Neural progenitor cell (in vitro differentiated cells): ENCODE data around the gene SART1. TPM values are rescaled to one million over a fixed set of nuclear protein-coding genes. Genes with fewer than 3 reads are reported as not detected.

ENCODE experiments used
- DNase-seq: peaks from one replicate; pipeline ENCODE4 v3.0.0-alpha.2; 2016; ENCODE audit warnings: low spot score
- H2AFZ ChIP-seq: fragments of 200-600 bp; sonication (generic); replicated peaks from 2 replicates; pipeline ENCODE4 v1.6.1; 2016; ENCODE audit warnings: antibody characterized with exemption
- H3F3A ChIP-seq: fragments of 200-600 bp; sonication (generic); 2 replicates; pipeline ENCODE4 v1.6.1; 2016; ENCODE audit warnings: antibody characterized with exemption, low read depth
- H3K27ac ChIP-seq: fragments of 200-600 bp; sonication (generic); 2 replicates; pipeline ENCODE4 v1.5.1; 2016; ENCODE audit warnings: mild to moderate bottlenecking
- H3K27me3 ChIP-seq: fragments of 200-600 bp; sonication (generic); 2 replicates; pipeline ENCODE4 v1.6.1; 2016; ENCODE audit warnings: mild to moderate bottlenecking, moderate library complexity
- H3K36me3 ChIP-seq: fragments of 200-600 bp; sonication (generic); 2 replicates; pipeline ENCODE4 v1.5.1; 2016
- H3K4me1 ChIP-seq: fragments of 200-600 bp; sonication (generic); 2 replicates; pipeline ENCODE4 v1.6.1; 2016; ENCODE audit warnings: mixed run types
- H3K4me2 ChIP-seq: fragments of 200-600 bp; sonication (generic); 2 replicates; pipeline ENCODE4 v1.6.1; 2016
- H3K4me3 ChIP-seq: fragments of 200-600 bp; sonication (generic); 2 replicates; pipeline ENCODE4 v1.5.1; 2016
- H3K79me2 ChIP-seq: fragments of 200-600 bp; sonication (generic); 2 replicates; pipeline ENCODE4 v1.6.1; 2016; ENCODE audit warnings: low read depth
- H3K9ac ChIP-seq: fragments of 200-600 bp; sonication (generic); 2 replicates; pipeline ENCODE4 v1.6.1; 2016
- H3K9me3 ChIP-seq: fragments of 200-600 bp; sonication (generic); 2 replicates; pipeline ENCODE4 v1.5.1; 2016; ENCODE audit warnings: low read depth
- H4K20me1 ChIP-seq: fragments of 200-600 bp; sonication (generic); 2 replicates; pipeline ENCODE4 v1.6.1; 2016; ENCODE audit warnings: low read depth
- H3K27ac Mint-ChIP-seq: 3 replicates; pipeline ENCODE4 v1.8.0; 2021; ENCODE audit warnings: mixed read lengths
- H3K27me3 Mint-ChIP-seq: 2 replicates; pipeline ENCODE4 v1.8.0; 2022; ENCODE audit warnings: low read depth, mild to moderate bottlenecking, inconsistent platforms, moderate library complexity, mixed read lengths; ENCODE audit not compliant: insufficient read depth
- H3K36me3 Mint-ChIP-seq: 3 replicates; pipeline ENCODE4 v1.8.0; 2021; ENCODE audit warnings: mixed read lengths
- H3K4me1 Mint-ChIP-seq: 3 replicates; pipeline ENCODE4 v1.8.0; 2021; ENCODE audit warnings: mixed read lengths
- H3K4me3 Mint-ChIP-seq: 3 replicates; pipeline ENCODE4 v1.8.0; 2021; ENCODE audit warnings: mild to moderate bottlenecking, moderate library complexity, mixed read lengths
- H3K9me3 Mint-ChIP-seq: 3 replicates; pipeline ENCODE4 v1.8.0; 2020; ENCODE audit warnings: mixed read lengths
- CTCF ChIP-seq: fragments of 200-600 bp; sonication (generic); IDR thresholded peaks from 2 replicates; pipeline ENCODE4 v1.5.1; 2017; ENCODE audit warnings: antibody characterized with exemption, mild to moderate bottlenecking
- EZH2 ChIP-seq: fragments of 200-600 bp; sonication (generic); IDR thresholded peaks from 2 replicates; pipeline ENCODE4 v1.6.1; 2017; ENCODE audit warnings: antibody characterized with exemption, mild to moderate bottlenecking, moderate library complexity
- EZH2phosphoT487 ChIP-seq: fragments of 200-600 bp; sonication (generic); IDR thresholded peaks from 2 replicates; pipeline ENCODE4 v1.6.1; 2017; ENCODE audit warnings: antibody characterized with exemption
- total RNA-seq: library from RNA; depleted of rRNA; stranded (reverse); fragments of >200 nt; gene quantifications from 2 replicates; pipeline ENCODE4 v1.2.3, GENCODE V29; 2015; ENCODE audit warnings: low replicate concordance

SART1 gene
- total RNA-seq, 1 donor from 2014 or later, result 8.6 TPM

- Histone ChIP-seq H3K27me3 (no peaks in the 10 kb centered on the region), H3K9ac (no peak overlapping the region), H3K4me3 (no peak overlapping the region), H3K4me2 (no peak overlapping the region), H2AFZ (no peak overlapping the region), H3K79me2 (peaks cover 22% of the 10 kb centered on the region), H3F3A (no peaks in the 10 kb centered on the region), H3K27ac (no peak overlapping the region), H3K36me3 (no peaks in the 10 kb centered on the region), H4K20me1 (peaks cover 14% of the 10 kb centered on the region), H3K4me1 (peaks cover 7% of the 10 kb centered on the region), H3K9me3 (no peaks in the 10 kb centered on the region)
- Mint-ChIP-seq H3K27ac (no peak overlapping the region), H3K9me3 (no peaks in the 10 kb centered on the region), H3K4me3 (no peak overlapping the region), H3K36me3 (peaks cover 43% of the 10 kb centered on the region), H3K4me1 (peaks cover 25% of the 10 kb centered on the region), H3K27me3 (peaks cover 4% of the 10 kb centered on the region)
- TF ChIP-seq EZH2phosphoT487 (no peak), EZH2 (no peak), CTCF (no peak)
- no peak for DNase-seq
These were observed 5.9 kb downstream of the SART1 start for GRCh38 chr11:65967329-65967934.

GRCh38 chr11:65968600-65969482 lies 7.3 kb downstream of the SART1 start:
- TF ChIP-seq CTCF, result no peak
- no peak for TF ChIP-seq EZH2phosphoT487
- TF ChIP-seq EZH2, result no peak
- H3K9ac ChIP-seq, result no peak overlapping the region
- peak overlapping the region; percentile 16 for H3K27ac Mint-ChIP-seq
- peaks cover 4% of the 10 kb centered on the region for H3K27me3 Mint-ChIP-seq
- H3K79me2 ChIP-seq, result peaks cover 8% of the 10 kb centered on the region
- H4K20me1 ChIP-seq, result peaks cover 3% of the 10 kb centered on the region
- no peaks in the 10 kb centered on the region for H3F3A ChIP-seq
- H3K27me3 ChIP-seq, result no peaks in the 10 kb centered on the region
- no peak overlapping the region for H3K4me3 ChIP-seq
- H2AFZ ChIP-seq, result no peak overlapping the region
- peaks cover 44% of the 10 kb centered on the region for H3K36me3 Mint-ChIP-seq
- H3K4me1 Mint-ChIP-seq, result peaks cover 13% of the 10 kb centered on the region
- H3K4me3 Mint-ChIP-seq, result no peak overlapping the region
- no peak for DNase-seq
- no peak overlapping the region for H3K27ac ChIP-seq
- no peaks in the 10 kb centered on the region for H3K36me3 ChIP-seq
- no peaks in the 10 kb centered on the region for H3K4me1 ChIP-seq
- H3K9me3 ChIP-seq, result no peaks in the 10 kb centered on the region
- H3K9me3 Mint-ChIP-seq, result no peaks in the 10 kb centered on the region
- no peak overlapping the region for H3K4me2 ChIP-seq

GRCh38 chr11:65972116-65972515 lies 10.6 kb downstream of the SART1 start:
- Histone ChIP-seq H3F3A (no peaks in the 10 kb centered on the region), H4K20me1 (no peaks in the 10 kb centered on the region), H3K9me3 (no peaks in the 10 kb centered on the region), H3K27me3 (no peaks in the 10 kb centered on the region), H3K79me2 (no peaks in the 10 kb centered on the region), H3K9ac (no peak overlapping the region), H3K4me1 (no peaks in the 10 kb centered on the region), H3K36me3 (no peaks in the 10 kb centered on the region), H3K4me2 (no peak overlapping the region), H3K4me3 (no peak overlapping the region), H3K27ac (no peak overlapping the region), H2AFZ (no peak overlapping the region)
- DNase-seq, result no peak
- peaks cover 39% of the 10 kb centered on the region for H3K36me3 Mint-ChIP-seq
- H3K9me3 Mint-ChIP-seq, result no peaks in the 10 kb centered on the region
- no peak overlapping the region for H3K4me3 Mint-ChIP-seq
- H3K27me3 Mint-ChIP-seq, result peaks cover 2% of the 10 kb centered on the region
- no peak overlapping the region for H3K27ac Mint-ChIP-seq
- no peak for TF ChIP-seq EZH2phosphoT487
- TF ChIP-seq EZH2, result no peak
- no peak for TF ChIP-seq CTCF
- peaks cover 14% of the 10 kb centered on the region for H3K4me1 Mint-ChIP-seq
